Endothelial cell of hepatic sinusoid (primary cell): ENCODE data around the gene INA.
"Not testable (repeated sequence)": the region's sequence is repeated elsewhere in the genome, so short reads cannot be mapped to it uniquely, and the experiment has no call there.

Experiments used
- in situ Hi-C: cut with HindIII; loops from 2 replicates; pipeline ENCODE4 v1.10.0; 2017; ENCODE audit warnings: low sequenced_read_pairs

INA gene

DNA sequence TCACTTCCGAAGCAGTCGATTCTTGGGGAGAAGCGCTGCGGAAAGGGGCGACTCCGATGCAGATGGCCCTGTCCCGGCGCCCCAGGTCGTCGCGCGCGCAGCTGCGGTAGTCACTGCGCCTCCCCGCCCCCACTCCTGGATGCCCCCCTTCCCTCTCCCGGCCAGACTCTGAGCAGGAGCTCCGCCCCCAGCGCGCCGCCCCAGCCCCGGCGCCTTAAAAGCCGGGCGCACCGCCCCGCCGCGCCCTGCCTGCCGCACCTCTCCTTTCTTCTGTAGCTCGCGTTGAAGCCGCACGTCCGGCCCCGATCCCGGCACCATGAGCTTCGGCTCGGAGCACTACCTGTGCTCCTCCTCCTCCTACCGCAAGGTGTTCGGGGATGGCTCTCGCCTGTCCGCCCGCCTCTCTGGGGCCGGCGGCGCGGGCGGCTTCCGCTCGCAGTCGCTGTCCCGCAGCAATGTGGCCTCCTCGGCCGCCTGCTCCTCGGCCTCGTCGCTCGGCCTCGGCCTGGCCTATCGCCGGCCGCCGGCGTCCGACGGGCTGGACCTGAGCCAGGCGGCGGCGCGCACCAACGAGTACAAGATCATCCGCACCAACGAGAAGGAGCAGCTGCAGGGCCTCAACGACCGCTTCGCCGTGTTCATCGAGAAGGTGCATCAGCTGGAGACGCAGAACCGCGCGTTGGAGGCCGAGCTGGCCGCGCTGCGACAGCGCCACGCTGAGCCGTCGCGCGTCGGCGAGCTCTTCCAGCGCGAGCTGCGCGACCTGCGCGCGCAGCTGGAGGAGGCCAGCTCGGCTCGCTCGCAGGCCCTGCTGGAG, at the start of gene INA:
Gene INA, plus strand, starts transcription at position 243 of the 817 bp plus-strand sequence. Its CDS starts 74 bp downstream, at position 317.
- in situ Hi-C loops = no loop called here

GRCh38 chr10:103227416-103227815, 49.5 kb upstream of the INA start:
- in situ Hi-C loops = no loop called here

DNA sequence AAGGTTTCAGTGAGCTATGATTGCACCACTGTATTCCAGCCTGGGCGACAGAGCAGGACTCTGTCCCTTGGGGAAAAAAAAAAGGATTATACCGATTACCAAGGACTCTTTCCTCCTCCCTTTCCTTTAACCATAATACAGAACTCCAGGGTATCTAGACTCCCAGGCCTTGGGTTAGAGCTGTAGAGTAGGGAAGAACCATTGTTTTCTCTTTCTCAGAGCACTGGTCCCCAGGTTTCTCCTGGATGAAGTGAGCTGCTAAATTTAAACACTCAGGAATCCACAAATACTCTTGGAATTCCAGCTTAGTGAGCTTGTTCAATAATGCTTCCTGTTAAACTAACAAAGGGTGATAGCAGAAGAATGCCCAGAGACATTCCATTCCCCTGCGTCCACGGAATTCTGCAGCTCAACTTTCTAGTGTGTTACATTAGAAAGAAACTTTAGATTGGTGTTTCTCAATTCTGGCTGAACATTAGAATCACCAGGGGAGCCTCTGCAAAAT, 45.8 kb upstream of the INA start:
- in situ Hi-C loops = no loop called here

- in situ Hi-C loops = no loop called here
Observed at GRCh38 chr10:103232131-103232673, 44.7 kb upstream of the INA start.

GRCh38 chr10:103232772-103233488, 44.0 kb upstream of the INA start:
- in situ Hi-C loops = no loop called here

- in situ Hi-C loops = no loop called here
Observed at GRCh38 chr10:103235775-103236174, 41.2 kb upstream of the INA start.

GRCh38 chr10:103238506-103239252, 38.3 kb upstream of the INA start:
- in situ Hi-C loops = no loop called here

DNA sequence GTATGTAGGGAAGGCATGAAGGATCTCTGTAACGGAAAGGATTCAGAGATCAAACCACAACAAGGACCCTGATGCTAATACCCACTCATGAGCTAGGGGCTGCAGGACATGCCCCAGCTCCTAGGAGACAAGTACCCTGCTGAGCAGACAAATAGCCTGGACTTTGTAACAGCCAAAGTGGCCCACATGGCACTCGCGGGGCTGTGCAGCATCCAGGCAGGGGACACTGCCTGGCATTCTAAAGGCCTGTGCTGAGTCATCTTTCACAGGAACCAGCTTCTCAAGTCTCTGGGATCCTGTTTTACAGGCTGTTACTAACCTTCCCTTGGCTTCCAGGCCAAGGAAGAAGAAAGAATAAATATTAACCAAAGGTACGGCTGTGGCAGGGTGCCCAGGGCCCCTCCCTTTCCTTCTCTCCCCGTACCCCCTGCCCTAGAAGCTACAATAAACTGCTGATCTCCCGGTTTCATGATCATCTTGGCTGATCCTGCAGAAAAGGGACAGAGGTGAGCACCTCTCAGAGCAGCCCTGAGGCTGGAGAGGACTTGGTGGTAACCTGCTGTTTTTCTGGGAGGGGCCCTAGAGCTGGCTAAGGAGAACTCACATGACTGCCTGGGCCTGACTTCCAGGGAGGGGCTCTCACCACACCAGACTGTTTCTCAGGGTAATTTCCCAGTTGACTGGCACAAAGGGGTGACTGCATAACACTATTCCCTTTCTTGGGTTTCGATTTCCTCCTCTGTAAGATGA, 35.5 kb upstream of the INA start:
- in situ Hi-C loops = loop anchor here (5.0 kb wide), 1 partner anchor 49 kb away; the partner anchor contains the start of gene NT5C2

GRCh38 chr10:103244666-103245271, 32.2 kb upstream of the INA start:
- in situ Hi-C loops = loop anchor here (5.0 kb wide), 1 partner anchor 52 kb away; the partner anchor contains the start of gene NT5C2

DNA sequence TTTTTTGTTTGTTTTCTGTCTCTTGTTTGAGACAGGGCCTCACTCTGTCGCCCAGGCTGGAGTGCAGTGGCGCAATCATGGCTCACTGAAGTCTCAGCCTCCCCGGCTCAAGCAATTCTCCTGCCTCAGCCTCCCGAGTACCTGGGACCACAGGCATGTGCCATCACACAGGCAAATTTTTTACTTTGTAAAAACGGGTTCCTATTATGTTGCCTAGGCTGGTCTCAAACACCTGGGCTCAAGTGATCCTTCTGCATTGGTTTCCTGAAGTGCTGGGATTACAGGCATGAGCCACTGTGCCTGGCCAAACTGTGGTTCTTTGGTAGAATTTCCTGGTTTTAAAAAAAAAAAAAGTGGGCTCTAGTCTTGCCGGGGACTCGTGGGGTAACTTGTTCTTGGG, 31.4 kb upstream of the INA start, which contains the start of gene RPEL1:
Gene RPEL1, plus strand, starts transcription at position 301 of the 400 bp plus-strand sequence. CDS start 110 bp downstream, outside the sequence.
- in situ Hi-C loops = not testable (repeated sequence)

GRCh38 chr10:103246324-103246723, 30.6 kb upstream of the INA start:
- in situ Hi-C loops = no loop called here

DNA sequence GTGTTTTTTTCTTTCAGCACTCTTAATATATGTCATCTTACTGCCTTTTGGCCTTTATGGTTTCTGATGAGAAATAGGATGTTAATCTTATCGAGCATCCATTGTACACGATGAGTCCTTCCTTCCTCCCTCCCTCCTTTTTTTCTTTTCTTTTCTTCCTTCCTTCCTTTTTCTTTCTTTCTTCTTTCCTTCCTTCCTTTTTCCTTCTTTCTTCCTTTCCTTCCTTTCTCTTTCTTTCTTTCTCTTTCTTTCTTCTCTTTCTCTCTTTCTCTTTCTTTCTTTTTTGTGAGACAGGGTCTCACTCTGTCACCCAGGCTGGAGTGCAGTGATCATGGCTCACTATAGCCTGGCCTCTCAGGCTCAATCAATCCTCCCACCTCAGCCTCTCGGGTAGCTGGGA, 22.8 kb upstream of the INA start:
- in situ Hi-C loops = no loop called here

DNA sequence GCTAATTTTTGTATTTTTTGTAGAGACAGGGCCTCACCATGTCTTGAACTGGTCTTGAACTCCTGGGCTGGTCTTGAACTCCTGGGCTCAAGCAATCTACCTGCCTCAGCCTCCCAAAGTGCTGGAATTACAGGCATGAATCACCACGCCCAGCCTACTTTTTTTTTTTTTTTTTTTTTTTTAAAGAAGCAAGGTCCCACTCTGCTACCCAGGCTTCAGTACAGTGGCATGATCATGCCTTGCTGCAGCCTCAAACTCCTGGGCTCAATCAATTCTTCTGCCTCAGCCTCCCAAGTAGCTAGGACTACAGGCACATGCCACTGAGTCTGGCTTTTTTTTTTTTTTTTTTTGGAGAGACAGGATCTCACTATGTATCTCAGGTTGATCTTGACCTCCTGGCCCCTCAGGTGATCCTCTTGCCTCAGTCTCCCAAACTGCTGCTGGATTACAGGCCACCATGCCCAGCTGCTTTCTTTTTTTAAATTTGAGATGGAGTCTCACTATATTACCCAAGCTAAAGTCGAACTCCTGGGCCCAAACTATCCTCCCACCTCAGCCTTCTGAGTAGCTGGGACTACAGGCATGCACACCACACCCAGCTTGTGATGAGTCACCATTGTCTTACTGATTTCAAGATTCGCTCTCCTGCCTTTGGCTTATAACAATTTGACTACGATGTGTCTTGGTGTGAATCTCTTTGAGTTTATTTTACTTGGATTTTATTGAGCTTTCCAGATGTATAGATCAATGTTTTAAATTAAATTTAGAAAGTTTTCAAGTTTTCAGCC, 22.2 kb upstream of the INA start:
- in situ Hi-C loops = no loop called here

DNA sequence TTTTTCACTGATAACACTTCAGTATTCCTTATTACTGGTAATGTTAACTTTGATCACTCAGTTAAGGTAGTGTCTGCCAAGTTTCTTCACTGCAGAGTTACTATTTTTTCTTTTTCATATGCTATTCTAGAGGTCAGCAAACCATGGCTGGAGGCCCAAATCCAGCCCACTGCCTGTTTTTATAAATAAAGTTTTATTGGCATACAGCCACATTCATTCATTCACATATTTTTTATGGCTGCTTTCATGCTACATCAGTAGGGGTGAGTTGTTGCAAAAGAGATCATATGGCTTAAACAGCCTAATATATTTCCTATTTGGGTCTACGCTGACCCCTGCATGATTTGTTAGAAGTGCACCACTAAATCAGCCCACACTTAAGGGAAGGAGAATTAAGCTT, 20.3 kb upstream of the INA start:
- in situ Hi-C loops = no loop called here

DNA sequence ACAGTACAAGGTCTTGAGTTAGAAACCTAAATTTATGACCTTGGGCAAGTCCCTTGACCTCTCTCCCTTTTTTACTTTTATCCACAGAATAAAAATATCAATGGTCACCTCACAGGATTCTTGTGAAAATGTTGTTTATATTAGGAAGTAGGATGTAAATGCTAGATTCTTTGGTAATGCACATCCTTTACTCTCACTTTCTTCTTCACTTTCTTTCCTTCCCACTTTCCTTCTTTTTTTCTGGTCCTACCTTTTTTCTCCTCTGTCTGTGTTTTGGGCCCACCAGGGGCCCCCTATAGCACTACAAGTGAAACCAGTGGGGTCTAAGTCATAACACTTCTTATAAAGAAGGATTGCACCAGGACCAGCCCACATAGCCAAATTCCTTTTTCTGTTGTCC, 19.1 kb upstream of the INA start:
- in situ Hi-C loops = no loop called here

DNA sequence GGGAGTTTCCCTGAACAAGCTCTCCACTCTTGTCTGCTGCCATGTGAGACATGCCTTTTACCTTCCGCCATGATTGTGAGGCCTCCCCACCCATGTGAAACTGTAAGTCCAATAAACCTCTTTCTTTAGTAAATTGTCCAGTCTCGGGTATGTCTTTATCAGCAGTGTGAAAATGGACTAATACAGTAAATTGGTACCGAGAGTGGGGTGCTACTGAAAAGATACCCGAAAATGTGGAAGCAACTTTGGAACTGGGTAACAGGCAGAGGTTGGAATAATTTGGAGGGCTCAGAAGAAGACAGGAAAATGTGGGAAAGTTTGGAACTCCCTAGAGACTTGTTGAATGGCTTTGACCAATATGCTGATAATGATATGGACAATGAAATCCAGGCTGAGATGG, 18.0 kb upstream of the INA start:
- in situ Hi-C loops = not testable (repeated sequence)

GRCh38 chr10:103259989-103260388, 16.9 kb upstream of the INA start:
- in situ Hi-C loops = no loop called here

DNA sequence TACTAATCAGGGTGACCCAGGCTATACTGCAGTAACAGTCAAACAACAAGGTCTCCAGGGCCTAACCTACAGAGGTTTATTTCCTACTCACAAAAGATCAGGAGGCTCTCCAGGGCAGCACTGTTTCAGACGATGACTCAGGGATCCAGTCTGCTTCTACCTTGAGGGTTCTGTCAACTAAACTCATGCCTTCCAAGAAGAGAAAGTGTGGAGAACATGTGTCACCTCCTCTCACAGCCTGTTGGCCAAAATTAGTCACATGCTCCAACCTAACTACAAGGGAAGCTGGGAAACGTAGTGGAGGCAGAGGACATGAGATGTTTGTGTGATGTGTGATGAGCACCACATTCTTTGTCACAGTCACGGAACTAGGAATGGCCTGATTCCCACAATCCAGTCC, 14.7 kb upstream of the INA start:
- in situ Hi-C loops = no loop called here
